Ishikawa (cell line): Measurements from ENCODE around the gene APOBEC3A.

Source experiments
- CEBPB ChIP-seq: IDR thresholded peaks from 2 replicates; pipeline ENCODE4 v1.6.1; 2012
- EP300 ChIP-seq: IDR thresholded peaks from 2 replicates; pipeline ENCODE4 v1.6.1; 2012; ENCODE audit warnings: borderline replicate concordance
- FOXM1 ChIP-seq: IDR thresholded peaks from 2 replicates; pipeline ENCODE4 v1.6.1; 2012; ENCODE audit warnings: low read depth, borderline replicate concordance
- RAD21 ChIP-seq: IDR thresholded peaks from 2 replicates; pipeline ENCODE4 v1.6.1; 2012; ENCODE audit warnings: low read depth
- TAF1 ChIP-seq: IDR thresholded peaks from 2 replicates; pipeline ENCODE4 v1.6.1; 2012; ENCODE audit warnings: low read depth, mild to moderate bottlenecking
- TCF12 ChIP-seq: IDR thresholded peaks from 2 replicates; pipeline ENCODE4 v1.6.1; 2012; ENCODE audit warnings: low read depth
- YY1 ChIP-seq: IDR thresholded peaks from 2 replicates; pipeline ENCODE4 v1.6.1; 2012; ENCODE audit warnings: low read depth
- ZBTB7A ChIP-seq: IDR thresholded peaks from 2 replicates; pipeline ENCODE4 v1.6.1; 2012; ENCODE audit warnings: low read depth
- TF ChIP-seq, protein P1 (sequence below): IDR thresholded peaks from 2 replicates; pipeline ENCODE4 v1.6.1; 2012
- TF ChIP-seq, protein P2 (sequence below): IDR thresholded peaks from 2 replicates; pipeline ENCODE4 v1.6.1; 2012

DNA sequence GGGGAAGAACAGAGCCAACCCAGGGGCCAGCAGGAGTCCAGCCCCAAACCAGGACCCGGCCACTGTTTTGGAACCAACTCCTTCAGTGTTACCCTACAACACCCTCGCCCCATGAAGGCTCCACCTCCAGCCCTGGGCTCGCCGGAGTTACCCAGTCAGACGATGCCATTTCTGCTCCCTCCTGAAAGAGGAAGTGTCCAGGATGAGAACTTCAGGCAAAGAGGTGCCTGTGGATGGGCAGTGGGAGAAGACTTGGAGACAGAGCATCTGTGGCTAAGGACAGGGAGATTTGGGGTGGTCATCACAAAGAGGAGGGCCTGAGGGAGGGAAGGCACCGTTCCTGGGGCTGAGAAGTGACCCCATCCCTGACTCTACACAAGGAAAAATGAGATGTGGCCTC lies 38.7 kb downstream of the APOBEC3A start:
- TF ChIP-seq TAF1 = no peak
- no peak for TF ChIP-seq RAD21
- TF ChIP-seq, protein P1, sequence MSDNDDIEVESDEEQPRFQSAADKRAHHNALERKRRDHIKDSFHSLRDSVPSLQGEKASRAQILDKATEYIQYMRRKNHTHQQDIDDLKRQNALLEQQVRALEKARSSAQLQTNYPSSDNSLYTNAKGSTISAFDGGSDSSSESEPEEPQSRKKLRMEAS = no peak
- TF ChIP-seq, protein P2, sequence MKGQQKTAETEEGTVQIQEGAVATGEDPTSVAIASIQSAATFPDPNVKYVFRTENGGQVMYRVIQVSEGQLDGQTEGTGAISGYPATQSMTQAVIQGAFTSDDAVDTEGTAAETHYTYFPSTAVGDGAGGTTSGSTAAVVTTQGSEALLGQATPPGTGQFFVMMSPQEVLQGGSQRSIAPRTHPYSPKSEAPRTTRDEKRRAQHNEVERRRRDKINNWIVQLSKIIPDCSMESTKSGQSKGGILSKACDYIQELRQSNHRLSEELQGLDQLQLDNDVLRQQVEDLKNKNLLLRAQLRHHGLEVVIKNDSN = no peak
- no peak for TF ChIP-seq YY1
- no peak for TF ChIP-seq TCF12
- TF ChIP-seq EP300 = no peak
- no peak for TF ChIP-seq CEBPB
- no peak for TF ChIP-seq FOXM1
- TF ChIP-seq ZBTB7A = no peak
